GDM1 (cell line): ENCODE data around the gene SUPT3H.
"Not testable (repeated sequence)": the region's sequence is repeated elsewhere in the genome, so short reads cannot be mapped to it uniquely, and the experiment has no call there.

Experiments used
- DNase-seq: peaks from one replicate; lab custom pipeline; 2025; lab: John Stamatoyannopoulos, UW

Gene SUPT3H

DNA sequence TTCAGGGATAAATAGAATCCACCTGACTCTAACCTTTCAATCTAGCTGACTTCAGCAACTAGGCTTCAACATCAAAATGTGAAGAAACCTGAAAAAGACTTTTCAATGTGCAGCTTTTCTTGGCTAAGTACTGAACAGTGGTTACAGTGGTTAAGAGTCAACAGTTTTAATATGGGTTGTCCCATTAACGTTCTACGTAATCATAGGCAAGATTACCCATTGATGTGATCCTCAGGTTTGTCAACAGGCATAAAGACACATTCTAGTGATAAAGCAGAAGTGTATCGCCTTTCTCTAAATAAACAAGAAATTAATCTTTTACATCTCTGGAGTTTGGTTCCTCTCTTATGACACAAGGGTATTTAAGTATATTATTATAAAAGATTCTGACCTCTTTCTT, 203.7 kb downstream of the SUPT3H start:
- DNase-seq = no peak

DNA sequence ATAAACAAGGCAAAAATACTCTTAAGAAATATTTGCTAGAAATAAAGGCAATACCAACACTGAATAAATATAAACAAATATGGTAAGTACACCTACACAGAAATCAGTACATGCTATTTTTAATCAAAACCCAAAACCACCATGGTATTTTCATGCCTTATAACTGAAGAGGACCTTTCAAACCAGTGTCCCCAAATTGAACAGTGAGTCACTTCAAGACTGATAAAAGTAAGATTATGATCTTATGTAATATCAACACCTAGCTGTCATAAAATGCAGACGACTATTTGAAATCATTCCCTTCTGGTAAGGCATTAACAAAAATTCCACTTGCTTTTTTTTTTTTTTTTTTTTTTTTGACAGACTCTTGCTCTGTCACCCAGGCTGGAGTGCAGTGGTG, 206.4 kb downstream of the SUPT3H start:
- no peak for DNase-seq

DNA sequence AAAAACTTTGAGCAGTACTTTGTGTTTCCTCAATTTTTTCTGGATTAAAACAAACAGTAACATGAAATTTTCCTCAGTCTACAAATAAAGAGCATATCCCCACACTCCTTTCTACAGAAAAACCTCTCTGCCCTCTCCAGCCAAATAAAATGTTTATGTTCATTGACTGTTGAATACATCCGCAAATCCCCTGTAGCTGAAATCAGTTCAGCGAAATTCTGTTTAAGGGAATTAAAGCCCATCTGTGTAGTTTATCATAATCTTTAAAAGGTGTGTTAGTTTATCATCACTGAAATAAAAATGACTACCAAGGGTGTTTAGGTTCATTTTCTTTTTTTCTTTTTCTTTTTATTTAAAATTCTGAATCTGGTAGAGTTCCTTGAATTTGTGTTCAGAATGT, 207.4 kb downstream of the SUPT3H start:
- DNase-seq = no peak

DNA sequence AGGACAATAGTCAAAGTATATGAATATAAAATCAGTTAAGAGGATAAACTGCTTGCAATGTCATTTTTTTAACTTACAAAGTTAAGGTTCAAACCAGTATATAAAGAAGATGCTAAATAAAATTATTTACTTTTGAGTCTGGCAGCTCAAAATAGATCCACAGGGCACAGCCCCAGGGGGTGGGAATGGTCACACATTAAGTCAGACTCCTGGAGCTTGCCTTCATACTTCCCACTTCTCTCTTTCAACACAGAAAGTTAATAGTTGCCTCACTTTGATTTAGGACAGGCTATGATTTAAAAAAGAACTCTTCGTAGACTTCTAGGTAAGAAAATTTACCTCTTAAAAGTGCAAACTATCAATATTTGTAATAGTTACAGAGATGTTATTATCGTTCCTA, 207.9 kb downstream of the SUPT3H start:
- no peak for DNase-seq

DNA sequence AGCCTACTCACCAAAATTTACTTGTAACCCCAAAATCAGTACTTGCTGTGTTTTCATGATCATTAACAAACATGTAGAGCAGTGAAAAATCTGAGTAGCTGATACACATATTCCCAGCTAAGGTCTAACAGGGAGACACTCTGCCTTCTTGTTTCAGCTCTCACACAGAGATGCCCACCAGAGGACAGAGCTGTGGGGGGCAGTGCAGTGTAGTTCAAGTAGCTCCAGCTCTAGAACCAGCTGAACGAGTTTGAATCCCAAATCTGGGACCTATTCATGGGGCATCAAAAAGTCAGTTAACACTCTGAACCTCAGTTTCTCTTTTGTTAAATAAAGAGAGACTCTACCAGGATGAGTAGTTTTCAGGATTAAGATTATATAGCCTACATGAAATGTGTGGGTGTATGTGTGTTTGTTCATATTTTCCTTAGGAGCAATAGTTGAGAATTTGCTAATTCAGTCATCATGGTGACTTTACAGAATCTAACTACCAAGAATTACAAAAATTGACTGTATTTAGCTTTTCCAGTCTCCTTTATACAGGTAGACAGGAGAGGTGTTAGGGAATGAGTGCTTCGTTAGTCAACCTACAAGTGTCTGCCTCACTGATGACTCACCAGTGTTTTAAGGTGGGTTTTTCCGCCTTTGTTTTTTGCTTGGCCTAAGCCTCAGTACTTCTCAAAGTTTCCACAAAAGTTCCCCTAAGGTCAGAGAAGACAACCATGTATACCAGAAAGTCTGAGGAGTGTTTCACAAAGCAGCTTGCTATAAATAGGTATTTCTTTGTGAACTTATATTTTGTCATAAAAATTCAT, 213.6 kb downstream of the SUPT3H start:
- no peak for DNase-seq

DNA sequence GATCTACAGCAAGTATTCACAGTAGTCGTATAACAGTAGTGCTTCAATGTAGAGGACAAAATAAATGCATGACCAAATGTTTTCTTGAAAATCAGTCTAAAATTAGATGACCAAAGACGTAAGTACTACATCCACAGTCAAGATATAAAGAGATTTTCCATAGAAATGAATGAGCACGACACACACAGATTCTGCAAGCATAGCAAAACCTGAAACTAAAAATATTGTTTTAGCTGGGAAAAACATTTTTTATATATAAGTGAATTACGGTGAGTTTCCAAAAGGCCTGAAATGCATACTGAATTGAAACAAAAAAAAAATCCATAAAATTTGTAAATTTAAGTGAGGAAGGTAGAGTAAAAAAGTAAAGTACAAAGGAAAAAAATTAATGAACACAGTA, 217.4 kb downstream of the SUPT3H start:
- no peak for DNase-seq

DNA sequence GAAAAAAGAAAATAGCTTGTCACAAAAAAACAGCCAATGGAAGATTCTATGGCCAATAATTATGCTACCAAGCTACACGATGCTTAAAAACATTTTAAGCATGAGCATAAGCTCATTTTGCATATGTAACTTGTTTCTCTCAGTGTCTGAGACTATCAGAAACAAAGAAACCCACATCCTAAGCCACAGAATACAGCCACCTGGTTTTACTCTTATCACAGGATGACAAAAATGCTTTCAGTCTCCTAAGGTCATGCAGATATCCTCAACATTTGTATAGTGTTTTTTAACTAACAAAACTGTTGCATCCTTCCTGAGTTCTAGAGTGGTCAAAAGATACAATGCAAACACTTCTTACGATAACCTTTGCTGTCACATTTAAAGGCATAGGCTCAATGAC, 221.7 kb downstream of the SUPT3H start:
- DNase-seq = no peak

DNA sequence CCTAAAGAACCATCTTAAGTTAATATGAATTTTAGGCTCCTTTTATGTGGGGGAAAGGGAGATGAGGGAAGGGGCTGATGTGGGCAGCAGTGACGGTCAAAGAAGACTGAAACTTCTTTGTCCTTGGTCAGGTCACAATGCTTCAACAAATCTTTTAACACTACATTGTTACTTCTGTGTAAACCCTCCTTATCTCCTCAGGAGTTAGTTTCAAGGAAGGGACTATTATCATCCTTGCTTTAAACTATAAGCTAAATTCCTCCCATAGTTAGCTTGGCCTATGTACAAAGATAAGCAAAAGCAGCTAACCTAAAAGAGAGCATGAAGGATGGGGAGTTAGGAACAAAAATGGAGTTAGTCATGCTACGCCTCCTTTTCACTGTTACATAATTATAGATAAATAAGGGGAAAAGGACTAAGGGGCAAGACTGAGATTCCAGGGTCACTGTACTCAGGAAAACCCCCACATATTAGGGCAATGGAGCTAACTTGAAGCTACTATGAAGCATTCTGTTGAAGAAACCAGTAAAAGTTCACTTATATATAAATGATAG, 222.3 kb downstream of the SUPT3H start:
- no peak for DNase-seq

DNA sequence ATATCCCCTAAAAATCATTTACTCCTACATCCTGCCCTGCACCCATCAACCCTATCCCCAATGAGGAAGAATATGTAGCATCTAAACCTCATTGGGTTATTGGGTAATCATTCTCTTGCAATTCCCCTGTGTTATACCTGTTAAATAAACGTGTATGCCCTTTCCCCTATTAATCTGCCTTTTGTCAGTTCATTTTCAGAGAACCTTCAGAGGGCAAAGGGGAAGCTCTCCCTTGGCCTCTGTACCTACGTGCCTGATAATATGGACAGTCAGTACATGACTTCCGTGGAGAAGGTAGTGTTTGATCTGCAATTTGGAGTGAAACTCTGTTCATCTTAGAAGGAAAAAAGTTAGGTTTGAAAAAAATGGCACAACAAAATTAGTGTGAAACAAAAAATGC, 223.1 kb downstream of the SUPT3H start:
- DNase-seq = no peak

DNA sequence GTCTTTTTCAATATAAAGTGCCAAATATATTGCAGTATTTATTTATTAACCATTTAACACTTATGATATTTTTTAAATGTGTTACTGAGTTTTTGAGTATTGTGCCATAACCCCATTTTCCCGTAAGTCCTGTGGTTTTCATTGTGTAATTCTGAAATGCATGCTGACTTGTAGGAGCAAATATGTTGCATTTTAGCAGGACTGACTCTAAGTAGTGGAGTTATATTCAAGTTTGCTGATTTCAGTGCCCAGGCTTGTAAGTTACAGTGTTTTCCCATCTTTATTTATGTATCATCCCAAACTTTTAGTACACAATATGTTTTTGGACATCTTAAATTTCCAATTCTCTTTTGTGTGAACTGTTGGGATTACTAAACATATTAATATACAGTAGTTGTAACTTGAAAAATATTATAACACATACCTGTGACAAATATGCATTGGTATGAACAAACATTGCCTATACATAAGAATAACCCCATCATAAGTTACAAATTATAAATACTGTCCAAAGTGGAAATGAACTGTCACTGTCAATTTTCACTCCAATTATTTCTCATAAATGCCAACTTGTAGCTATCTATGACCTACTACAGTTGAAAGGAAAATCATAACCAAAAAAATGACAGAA, 228.9 kb downstream of the SUPT3H start:
- no peak for DNase-seq

DNA sequence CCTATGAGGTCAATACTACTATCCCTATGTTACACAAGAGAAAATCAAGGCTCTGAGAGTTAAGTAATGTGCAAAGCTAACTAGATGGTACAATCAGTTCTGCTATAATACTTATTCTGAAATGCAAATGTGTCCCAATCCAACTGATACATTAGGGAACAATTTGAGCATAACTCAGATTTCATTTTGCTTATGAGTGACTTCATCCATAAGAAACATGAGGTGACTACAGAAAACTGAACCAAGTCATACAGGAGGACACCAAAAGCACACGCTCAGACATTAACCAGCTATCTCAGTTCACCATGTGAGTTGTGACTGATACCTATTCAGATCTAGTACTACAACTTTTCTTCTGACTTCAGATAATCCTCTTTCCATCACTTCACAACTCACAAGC, 229.5 kb downstream of the SUPT3H start:
- no peak for DNase-seq

DNA sequence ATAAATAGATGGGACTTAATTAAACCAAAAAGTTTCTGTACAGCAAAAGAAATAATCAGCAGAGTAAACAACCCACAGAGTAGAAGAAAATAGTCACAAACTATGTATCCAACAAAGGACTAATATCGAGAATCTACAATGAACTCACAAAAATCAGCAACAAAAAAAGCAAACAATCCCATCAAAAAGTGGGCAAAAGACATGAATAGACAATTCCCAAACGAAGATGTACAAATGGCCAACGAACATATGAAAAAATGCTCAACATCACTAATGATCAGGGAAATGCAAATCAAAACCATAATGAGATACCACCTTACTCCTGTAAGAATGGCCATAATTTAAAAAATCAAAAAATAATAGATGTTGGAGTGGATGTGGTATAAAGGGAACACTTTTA, 232.1 kb downstream of the SUPT3H start:
- not testable (repeated sequence) for DNase-seq

DNA sequence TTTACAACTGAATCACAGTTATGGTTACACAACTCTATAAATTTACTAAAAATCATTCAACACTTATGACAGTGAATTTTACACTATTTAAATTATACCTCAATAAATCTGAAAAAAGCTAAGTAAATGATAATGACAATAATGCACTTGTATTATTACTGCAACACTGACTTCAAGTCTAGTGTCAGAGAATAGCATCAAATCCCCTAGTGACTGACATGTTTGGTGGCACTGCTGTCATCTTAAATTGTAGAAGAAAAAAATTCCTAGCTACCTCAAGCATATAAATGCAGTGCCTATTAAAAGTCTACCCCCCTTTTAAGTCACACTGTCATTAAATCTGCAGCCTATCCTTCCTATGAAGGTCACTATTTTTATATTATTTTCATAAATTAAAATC, 239.0 kb downstream of the SUPT3H start:
- no peak for DNase-seq

DNA sequence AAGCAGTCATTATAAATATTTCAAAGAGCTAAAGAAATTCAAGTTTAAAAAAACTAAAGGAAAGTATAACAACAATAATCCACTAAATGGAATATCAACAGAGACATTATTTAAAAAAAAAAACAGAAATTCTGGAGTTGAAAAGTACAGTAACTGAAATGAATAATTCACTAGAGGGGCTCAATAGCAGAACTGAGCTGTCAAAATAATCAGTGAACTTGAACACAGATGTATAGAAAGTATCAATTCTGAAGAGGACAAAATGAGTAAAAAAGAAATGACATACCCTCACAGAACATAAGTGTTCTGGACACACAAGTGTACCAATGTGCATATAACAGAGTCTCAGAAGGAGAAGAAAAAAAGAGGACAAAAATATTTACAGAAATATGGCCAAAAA, 241.2 kb downstream of the SUPT3H start:
- DNase-seq = no peak

DNA sequence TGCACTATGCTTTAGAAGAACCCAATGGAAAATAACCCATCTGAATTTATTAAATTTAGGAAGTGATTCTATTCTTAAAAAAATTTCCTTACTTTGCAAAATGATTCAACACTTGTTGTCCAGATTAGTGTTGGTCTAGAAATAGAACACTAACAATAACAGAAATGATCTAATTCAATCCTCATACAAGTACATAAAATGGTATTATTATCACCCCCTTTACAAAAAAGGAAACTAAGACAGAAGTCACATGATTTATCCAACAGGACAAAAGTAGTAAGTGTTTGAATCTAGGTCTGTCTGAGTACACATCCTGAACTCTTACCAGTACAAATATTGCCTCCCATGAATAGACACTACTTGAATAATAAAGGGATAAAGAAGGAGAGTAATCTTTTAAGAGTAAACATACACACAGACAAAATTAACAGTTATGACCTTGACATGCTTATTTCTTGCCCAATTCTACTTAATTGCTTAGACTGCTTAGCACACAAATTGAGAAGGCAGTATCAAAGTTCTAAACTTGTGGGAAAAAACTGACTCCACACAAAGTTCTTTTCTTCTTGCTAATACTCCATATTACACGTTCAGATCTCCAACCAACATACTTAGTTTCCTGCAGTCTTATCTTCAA, 245.0 kb downstream of the SUPT3H start:
- DNase-seq = no peak

DNA sequence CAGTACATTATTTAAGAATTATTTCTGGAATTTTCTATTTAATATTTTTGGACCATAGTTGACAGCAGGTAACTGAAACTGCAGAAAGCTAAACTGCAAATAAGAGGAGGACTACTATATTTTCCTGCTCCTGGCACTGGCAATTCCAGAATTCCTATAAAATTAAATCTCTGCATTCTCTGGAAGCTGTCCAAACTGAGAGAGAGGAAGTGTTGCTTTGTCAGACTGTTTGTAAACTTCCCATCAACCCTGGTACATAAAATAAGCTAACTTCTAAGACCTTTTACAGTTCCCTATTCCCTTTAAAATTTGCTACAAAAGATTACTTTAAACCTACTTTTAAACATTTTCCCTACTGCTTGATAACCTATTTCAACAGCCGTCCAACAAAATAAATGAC, 245.7 kb downstream of the SUPT3H start:
- no peak for DNase-seq

DNA sequence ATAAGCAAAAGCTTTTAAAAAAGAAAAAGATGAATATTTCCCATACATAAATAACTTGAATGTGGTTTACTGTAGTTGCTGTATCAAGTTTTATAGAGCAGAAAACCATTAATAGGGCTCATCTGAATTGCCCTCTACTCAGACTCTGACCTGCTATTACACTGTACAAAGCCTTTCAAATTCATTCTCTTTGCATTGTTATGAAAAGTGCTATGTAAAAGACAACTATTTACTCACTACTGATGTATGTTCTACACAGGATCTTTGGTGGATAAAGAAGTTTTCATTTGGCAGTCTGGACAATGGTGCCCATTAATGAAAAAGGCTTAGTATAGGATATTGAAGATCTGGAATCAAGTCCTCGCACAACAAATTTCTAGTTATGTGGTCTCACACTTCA, 248.7 kb downstream of the SUPT3H start:
- DNase-seq = no peak

DNA sequence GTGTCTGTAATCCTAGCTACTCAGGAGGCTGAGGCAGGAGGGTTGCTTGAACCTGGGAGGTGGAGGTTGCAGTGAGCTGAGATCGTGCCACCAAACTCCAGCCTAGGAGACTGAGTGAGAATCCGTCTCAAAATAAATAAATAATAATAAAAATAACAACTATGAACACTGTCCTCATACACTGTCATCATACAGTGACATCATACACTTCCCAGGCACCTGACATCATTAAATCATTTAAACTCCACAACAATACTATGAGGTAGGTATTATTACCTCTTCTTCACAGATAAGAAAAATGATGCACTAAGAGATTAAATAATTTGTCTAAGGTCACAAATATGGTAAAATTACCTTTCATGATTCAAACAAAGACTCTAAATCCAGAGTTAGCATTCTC, 250.5 kb downstream of the SUPT3H start:
- DNase-seq = no peak

DNA sequence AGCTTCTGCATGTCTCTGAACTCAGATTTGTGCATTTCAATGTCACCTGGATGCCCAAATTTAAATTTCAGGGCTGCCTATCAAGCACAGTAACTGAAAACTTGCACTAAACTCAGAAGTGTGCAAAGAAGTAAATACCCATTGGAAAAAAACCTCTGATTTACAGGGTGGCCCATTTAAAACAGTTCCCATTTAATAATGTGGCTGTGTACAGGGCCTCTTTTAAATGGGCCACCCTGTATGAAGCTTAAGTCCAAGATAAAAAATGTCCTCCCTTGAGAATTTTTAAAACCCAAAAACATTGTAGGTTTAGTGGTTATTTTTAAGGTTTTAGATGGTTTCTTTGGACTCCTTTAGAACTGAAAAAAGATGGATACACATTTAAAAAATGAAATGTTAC, 251.7 kb downstream of the SUPT3H start:
- DNase-seq = no peak

DNA sequence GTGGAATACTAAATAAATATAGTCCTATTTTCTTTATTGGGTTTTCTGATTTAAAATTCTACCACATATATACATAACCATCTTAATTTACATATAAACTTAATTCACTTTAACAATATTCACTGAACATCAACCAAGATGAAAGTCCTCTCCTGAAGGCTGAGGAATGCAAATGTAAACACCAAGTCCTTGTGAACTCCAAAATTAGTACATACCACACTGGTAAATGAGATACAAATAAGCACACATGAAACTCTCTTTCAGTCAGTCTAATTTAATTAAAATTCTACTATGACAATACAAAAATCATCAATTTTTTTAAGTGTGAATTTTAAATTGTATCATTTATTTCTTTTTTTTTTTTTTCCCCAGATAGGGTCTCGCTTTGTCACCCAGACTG, 254.7 kb downstream of the SUPT3H start:
- no peak for DNase-seq

DNA sequence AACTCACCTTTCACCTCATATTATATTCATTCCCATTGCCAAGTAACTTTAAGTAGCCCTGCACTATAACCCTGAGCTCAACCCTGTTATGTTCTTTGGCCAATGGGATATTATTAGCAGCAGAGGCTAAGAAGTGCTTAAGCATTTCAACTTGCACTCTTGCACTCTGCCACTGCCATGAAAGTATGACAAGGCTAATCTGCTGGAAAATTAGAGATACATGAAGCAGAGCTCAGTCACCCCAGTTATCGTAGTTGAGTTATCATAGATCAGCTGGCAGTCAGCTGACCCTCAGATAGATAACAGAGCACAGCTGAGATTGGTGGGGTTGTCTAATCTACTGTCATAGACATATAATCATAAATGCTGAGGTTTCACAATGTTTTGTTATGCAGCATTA, 259.0 kb downstream of the SUPT3H start:
- DNase-seq = no peak

DNA sequence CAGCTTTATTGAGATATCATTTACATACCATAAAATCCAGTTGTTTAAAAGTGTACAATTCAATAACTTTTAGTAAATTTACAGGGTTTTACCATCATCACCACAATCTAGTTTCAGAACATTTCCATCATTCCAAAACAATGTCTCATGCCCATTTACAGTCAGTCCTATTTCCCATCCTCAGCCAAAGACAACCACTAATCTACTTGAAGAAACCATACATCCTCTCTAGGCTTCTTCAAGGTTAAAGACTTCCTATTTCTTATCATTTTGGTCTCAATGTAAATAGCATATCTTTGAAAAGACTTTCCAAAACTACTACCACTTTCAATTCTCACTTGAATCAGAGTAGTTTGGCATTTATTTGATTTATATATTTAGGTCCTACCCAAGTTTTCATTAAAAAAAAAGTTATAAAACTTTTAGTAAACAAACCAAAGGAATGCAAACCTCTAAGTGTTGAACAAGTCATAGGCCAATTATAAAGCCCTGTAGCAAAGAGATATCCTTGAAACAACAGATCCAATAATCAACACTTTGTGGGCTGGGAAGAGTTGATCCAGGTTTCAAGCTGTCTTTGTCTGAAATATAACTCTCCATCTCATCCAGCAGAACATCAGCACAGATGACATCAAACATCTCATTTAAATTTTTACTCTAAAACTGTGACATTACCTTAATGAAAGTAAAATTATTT, 260.9 kb downstream of the SUPT3H start:
- no peak for DNase-seq

DNA sequence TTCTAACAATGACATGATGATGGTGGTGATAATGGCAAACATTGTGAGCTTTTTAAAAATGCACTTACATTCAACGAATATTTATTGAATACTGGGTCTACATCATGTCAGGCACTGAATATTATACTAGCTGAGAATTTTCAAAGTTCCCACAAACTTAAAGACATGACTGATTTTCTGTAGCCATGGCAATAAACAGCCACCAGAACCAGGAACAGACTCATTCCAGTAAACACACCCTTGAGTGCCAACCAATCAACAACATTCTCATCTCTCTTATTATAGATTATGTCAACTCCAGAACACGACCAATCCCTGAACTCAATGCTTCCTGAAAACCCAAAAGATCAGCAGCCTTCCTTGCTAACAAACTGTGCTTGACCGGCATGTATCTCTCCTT, 262.0 kb downstream of the SUPT3H start:
- no peak for DNase-seq
